GM18502 (cell line): ENCODE results near the gene KAT6B.
"Not testable (repeated sequence)": the region's sequence is repeated elsewhere in the genome, so short reads cannot be mapped to it uniquely, and the experiment has no call there.

ENCODE experiments used
- ATAC-seq: cut with Tn5 transposase; IDR thresholded peaks from one replicate; pipeline ENCODE4 v1.9.1; 2021; ENCODE audit warnings: mild to moderate bottlenecking; ENCODE audit not compliant: unreplicated experiment, poor library complexity

The KAT6B gene

GRCh38 chr10:74913377-74913979 lies 87.1 kb downstream of the KAT6B start:
- no peak for ATAC-seq

- ATAC-seq, result no peak
Observed at GRCh38 chr10:74916283-74916682, 89.9 kb downstream of the KAT6B start.

GRCh38 chr10:74917481-74918077 lies 91.2 kb downstream of the KAT6B start:
- ATAC-seq, result no peak

- no peak for ATAC-seq
Observed at GRCh38 chr10:74919671-74920070, 93.3 kb downstream of the KAT6B start.

- not testable (repeated sequence) for ATAC-seq
Observed at GRCh38 chr10:74921070-74921469, 94.7 kb downstream of the KAT6B start.

- ATAC-seq, result no peak
Observed at GRCh38 chr10:74921744-74922143, 95.3 kb downstream of the KAT6B start.

- ATAC-seq, result no peak
Observed at GRCh38 chr10:74922921-74923320, 96.5 kb downstream of the KAT6B start.

GRCh38 chr10:74923556-74923955 lies 97.2 kb downstream of the KAT6B start:
- no peak for ATAC-seq

GRCh38 chr10:74924251-74924963 lies 98.0 kb downstream of the KAT6B start:
- ATAC-seq, result no peak

- ATAC-seq, result no peak
Observed at GRCh38 chr10:74925291-74925690, 98.9 kb downstream of the KAT6B start.

- ATAC-seq, result no peak
Observed at GRCh38 chr10:74925708-74926107, 99.3 kb downstream of the KAT6B start.

- ATAC-seq, result no peak
Observed at GRCh38 chr10:74926791-74927585, 100.6 kb downstream of the KAT6B start.

GRCh38 chr10:74927701-74928100 lies 101.3 kb downstream of the KAT6B start:
- no peak for ATAC-seq

- no peak for ATAC-seq
Observed at GRCh38 chr10:74928742-74929191, 102.4 kb downstream of the KAT6B start.

- ATAC-seq, result no peak
Observed at GRCh38 chr10:74929197-74929596, 102.8 kb downstream of the KAT6B start.

GRCh38 chr10:74930965-74931364 lies 104.6 kb downstream of the KAT6B start:
- no peak for ATAC-seq

GRCh38 chr10:74932648-74933047 lies 106.2 kb downstream of the KAT6B start:
- ATAC-seq, result no peak

- ATAC-seq, result no peak
Observed at GRCh38 chr10:74934100-74934812, 107.9 kb downstream of the KAT6B start.

- ATAC-seq, result no peak
Observed at GRCh38 chr10:74936577-74937265, 110.3 kb downstream of the KAT6B start.
